RWPE2 (cell line): ENCODE data around the gene TMEM263.
A peak's percentile ranks its signal among the peaks of the same experiment; 100 is the strongest.

Source experiments
- ATAC-seq: fragments of 200-7000 bp; cut with Tn5 transposase; 3 replicates; pipeline ENCODE4 v1.9.1; 2021; ENCODE audit warnings: low read depth
- DNase-seq: peaks from one replicate; pipeline ENCODE4 v3.0.0-alpha.2; 2020; ENCODE audit warnings: low spot score
- H3K27ac ChIP-seq: fragments of 450-650 bp; 2 replicates; pipeline ENCODE4 v1.5.1; 2017; ENCODE audit warnings: mild to moderate bottlenecking; ENCODE audit not compliant: poor library complexity, severe bottlenecking
- H3K27me3 ChIP-seq: fragments of 250-450 bp; sonication (Bioruptor Pico); 2 replicates; pipeline ENCODE4 v1.5.1; 2021; ENCODE audit warnings: mild to moderate bottlenecking, moderate library complexity; ENCODE audit not compliant: insufficient read depth, poor library complexity, severe bottlenecking
- H3K36me3 ChIP-seq: fragments of 250-450 bp; sonication (Bioruptor Pico); 2 replicates; pipeline ENCODE4 v1.5.1; 2020; ENCODE audit warnings: low read depth, mild to moderate bottlenecking, moderate library complexity
- H3K4me1 ChIP-seq: fragments of 250-450 bp; sonication (Bioruptor Pico); 2 replicates; pipeline ENCODE4 v1.5.1; 2021; ENCODE audit warnings: mild to moderate bottlenecking, moderate library complexity; ENCODE audit not compliant: insufficient read depth, poor library complexity, severe bottlenecking
- H3K4me3 ChIP-seq: fragments of 250-450 bp; sonication (Bioruptor Pico); 2 replicates; pipeline ENCODE4 v1.5.1; 2021; ENCODE audit warnings: mild to moderate bottlenecking, moderate library complexity; ENCODE audit not compliant: severe bottlenecking
- H3K9me3 ChIP-seq: fragments of 250-450 bp; sonication (Bioruptor Pico); 2 replicates; pipeline ENCODE4 v1.5.1; 2021; ENCODE audit warnings: mild to moderate bottlenecking, moderate library complexity; ENCODE audit not compliant: severe bottlenecking
- CTCF ChIP-seq: fragments of 450-650 bp; IDR thresholded peaks from one replicate; pipeline ENCODE4 v1.5.1; 2017; ENCODE audit warnings: mild to moderate bottlenecking, moderate library complexity; ENCODE audit not compliant: poor library complexity, severe bottlenecking

The TMEM263 gene

DNA sequence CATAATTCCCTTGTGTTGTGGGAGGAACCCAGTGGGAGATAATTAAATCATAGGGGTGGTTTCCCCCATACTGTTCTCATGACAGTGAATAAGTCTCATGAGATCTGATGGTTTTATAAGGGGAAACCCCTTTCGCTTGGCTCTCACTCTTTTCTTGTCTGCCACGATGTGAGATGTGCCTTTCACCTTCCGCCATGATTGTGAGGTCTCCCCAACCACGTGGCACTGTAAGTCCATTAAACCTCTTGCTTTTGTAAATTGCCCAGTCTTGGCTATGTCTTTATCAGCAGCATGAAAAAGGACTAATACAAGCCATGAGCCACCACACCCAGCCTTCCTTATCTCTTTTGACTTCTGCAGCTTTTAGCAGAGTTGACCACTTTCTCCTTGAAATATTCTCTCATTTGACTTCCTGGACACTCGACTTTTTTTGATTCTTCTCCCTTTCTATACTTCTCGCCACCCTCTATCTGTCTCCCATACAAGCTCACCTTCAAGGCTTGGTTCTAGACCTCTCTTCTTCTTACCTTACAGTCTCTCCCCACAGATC is 29.0 kb downstream of the TMEM263 start:
- no peaks in the 10 kb centered on the region for H3K9me3 ChIP-seq
- DNase-seq (no peak), ATAC-seq (no peak)
- H3K27me3 ChIP-seq: no peaks in the 10 kb centered on the region
- no peak overlapping the region for H3K27ac ChIP-seq
- H3K36me3 ChIP-seq: peaks cover 15% of the 10 kb centered on the region
- H3K4me1 ChIP-seq: peaks cover 5% of the 10 kb centered on the region
- no peak overlapping the region for H3K4me3 ChIP-seq
- TF ChIP-seq CTCF: no peak

DNA sequence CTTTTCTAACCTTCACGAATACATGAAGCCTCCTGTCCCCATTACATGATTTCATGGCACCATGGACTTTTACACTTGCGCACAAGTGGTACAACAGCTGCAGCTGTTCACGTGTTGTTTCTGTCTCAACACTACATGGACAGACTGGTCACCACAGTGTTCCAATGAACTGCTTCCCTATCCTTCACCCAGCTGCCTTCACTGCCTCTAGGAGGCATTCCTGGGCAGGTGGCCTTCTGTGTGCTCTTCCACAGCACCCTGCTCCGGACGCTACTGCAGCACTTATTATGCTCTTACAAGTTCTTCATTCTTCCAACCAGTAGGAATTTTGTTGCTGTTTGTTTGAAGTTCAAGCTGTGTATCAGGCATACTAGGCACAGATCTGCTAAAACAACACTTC is 29.8 kb downstream of the TMEM263 start:
- ATAC-seq: no peak
- Histone ChIP-seq H3K4me3 (no peak overlapping the region), H3K9me3 (no peaks in the 10 kb centered on the region), H3K27ac (no peak overlapping the region), H3K4me1 (peaks cover 5% of the 10 kb centered on the region), H3K36me3 (peaks cover 15% of the 10 kb centered on the region), H3K27me3 (no peaks in the 10 kb centered on the region)
- no peak for TF ChIP-seq CTCF
- no peak for DNase-seq

GRCh38 chr12:106986135-106986534 is 30.4 kb downstream of the TMEM263 start:
- no peak for TF ChIP-seq CTCF
- H3K4me3 ChIP-seq: peak overlapping the region; percentile 87
- ATAC-seq (no peak), DNase-seq (no peak)
- H3K9me3 ChIP-seq: no peaks in the 10 kb centered on the region
- H3K27ac ChIP-seq: no peak overlapping the region
- H3K27me3 ChIP-seq: no peaks in the 10 kb centered on the region
- H3K4me1 ChIP-seq: peaks cover 5% of the 10 kb centered on the region
- H3K36me3 ChIP-seq: peaks cover 15% of the 10 kb centered on the region

DNA sequence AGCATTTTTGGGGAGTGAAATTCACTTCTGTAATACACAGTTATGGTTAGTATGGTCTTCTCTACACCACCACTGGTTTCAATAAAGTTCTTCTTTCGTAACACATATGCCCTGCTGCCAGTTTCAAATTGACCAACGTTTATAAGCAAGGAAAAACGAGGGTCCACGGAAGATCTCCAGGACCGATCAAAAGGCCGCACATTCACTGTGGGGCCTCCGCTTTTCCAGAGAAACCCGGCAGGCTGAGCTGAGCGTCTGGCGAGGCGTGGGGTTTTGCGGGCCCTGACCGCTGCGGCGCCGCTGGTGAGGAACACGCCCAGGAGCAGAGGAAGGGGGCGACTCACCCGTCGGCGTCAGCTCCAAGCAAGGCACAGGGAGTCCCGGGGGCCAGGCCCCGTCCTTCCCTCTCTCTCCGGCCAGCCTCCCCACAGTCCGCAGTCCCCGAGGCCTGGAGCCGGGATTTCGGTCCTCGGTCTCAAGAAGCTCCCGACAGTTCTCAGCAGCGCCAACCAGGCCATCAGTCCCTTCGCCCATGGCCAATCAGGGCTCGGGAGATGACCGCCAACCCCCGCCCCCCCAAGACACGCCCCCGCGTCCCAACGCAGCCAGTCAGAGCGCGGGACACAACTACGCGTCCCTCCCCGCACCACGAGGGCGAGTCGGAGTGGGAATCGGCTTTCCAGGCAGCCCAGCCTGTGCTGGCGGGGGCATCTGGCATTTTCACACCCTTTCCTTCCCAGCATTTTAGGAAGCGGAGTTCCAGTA is 31.1 kb downstream of the TMEM263 start, which contains the start of gene MTERF2:
TSS of gene MTERF2 (minus strand) at position 522 of the 765 bp plus-strand sequence. CDS start 8,432 bp downstream, outside the sequence.
- peak within 1 kb of the TSS; percentile 87 for H3K4me3 ChIP-seq
- no peaks in the 10 kb centered on the region for H3K9me3 ChIP-seq
- TF ChIP-seq CTCF: no peak
- ATAC-seq (peak; percentile 97), DNase-seq (peak; percentile 90)
- peak within 1 kb of the TSS; percentile 15 for H3K27ac ChIP-seq
- H3K36me3 ChIP-seq: peaks cover 15% of the 10 kb centered on the region
- H3K27me3 ChIP-seq: no peaks in the 10 kb centered on the region
- H3K4me1 ChIP-seq: peaks cover 5% of the 10 kb centered on the region

DNA sequence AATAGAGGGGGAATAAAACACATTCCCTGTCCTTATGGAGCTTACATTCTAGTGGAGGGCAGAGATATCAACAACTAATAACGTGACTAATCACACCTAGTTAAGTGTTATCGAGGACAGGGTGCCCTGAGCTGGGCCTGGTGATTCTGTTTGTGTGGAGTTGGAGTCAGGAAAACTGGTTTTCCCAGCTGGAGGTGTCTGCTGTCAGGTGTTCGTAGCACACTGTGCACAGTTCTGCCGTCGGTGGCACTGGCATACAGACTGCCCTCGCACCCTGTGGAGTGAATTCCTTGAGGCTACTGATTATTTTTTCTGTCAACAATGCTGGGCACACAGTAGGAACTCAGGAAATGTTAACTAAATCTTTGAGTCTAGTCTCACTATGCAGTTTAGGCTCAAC is 32.1 kb downstream of the TMEM263 start:
- ATAC-seq: no peak
- no peak overlapping the region for H3K27ac ChIP-seq
- no peak overlapping the region for H3K4me3 ChIP-seq
- peaks cover 12% of the 10 kb centered on the region; the same call in 1 of the 2 replicates for H3K36me3 ChIP-seq
- no peak for TF ChIP-seq CTCF
- H3K4me1 ChIP-seq: peaks cover 5% of the 10 kb centered on the region
- no peaks in the 10 kb centered on the region for H3K9me3 ChIP-seq
- H3K27me3 ChIP-seq: no peaks in the 10 kb centered on the region
- DNase-seq: no peak
